Hippocampal formation (tissue), 2 donors: ENCODE data around the gene TPPP3.
"Not testable (repeated sequence)": the region's sequence is repeated elsewhere in the genome, so short reads cannot be mapped to it uniquely, and the experiment has no call there.

Experiments
- DNase-seq, 2 donors: peaks; one replicate each; lab custom pipeline; 2025; lab: John Stamatoyannopoulos, UW

TPPP3 gene

GRCh38 chr16:67390816-67391423, 2.4 kb downstream of the TPPP3 start:
- DNase-seq: no peak

DNA sequence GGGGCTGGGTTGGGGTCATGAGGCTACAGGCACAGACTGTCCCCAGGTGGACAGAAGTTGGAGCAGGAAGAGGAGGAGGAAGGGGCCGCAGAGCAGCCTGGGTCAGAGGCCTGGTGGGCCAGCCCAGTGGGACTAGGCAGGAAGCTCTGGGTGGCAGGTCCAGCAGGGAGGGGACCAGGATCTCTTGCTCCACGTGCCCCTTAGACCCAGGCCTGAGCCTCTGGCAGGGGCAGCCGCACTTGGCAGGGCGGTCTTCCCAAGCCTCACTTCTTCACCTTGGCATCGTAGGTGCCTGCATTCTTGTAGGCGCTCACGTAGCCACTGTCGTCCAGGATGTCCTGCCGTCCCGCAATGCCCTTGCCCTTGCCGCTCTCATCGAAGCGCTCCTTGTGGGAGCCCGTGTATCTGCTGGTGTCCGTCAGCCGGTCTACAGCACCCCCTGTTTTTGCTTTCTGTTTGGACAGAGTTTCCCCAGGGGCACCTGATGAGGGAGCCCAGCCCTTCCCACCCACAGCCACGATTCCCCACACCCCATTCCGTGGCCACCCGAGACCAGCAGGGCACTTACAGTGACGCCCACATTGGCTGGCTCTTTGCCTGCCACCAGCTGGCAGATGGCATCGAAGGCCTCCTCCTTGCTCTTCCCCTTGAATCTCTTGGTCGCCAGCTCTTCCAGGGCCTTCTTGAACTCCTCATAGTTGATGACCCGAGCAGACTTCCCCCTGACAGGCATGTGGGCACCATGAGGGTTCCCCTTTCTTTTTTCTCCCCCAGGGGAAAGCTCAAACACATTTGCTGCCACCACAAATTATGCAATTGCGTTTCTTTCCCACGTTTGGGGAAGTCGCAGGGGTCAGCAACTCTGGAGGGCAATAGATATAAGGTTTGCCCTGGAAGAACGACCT, 3.1 kb downstream of the TPPP3 start:
- peak; percentile 61 to 65 for DNase-seq

GRCh38 chr16:67388591-67388990, 4.7 kb downstream of the TPPP3 start:
- DNase-seq: no peak

DNA sequence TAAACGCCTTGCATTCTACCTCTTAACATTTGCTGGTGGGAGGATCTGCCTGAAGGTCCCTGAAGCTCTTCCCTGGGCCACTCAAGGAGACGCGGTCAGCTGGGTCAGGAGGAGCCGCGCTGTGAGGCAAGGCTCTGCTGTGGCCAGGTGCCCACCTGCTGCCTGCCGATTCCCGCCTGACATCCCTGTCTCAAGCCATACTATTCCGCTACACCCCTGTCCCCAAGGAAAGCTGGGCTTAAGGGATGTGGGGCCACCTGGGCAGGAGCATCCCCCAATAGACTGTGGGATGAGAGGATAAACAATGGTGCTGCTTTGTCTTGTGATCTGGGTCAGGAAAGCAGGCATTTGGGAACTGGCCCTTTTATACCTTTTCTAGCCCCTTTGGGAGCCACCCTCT, 5.1 kb downstream of the TPPP3 start:
- DNase-seq: no peak

DNA sequence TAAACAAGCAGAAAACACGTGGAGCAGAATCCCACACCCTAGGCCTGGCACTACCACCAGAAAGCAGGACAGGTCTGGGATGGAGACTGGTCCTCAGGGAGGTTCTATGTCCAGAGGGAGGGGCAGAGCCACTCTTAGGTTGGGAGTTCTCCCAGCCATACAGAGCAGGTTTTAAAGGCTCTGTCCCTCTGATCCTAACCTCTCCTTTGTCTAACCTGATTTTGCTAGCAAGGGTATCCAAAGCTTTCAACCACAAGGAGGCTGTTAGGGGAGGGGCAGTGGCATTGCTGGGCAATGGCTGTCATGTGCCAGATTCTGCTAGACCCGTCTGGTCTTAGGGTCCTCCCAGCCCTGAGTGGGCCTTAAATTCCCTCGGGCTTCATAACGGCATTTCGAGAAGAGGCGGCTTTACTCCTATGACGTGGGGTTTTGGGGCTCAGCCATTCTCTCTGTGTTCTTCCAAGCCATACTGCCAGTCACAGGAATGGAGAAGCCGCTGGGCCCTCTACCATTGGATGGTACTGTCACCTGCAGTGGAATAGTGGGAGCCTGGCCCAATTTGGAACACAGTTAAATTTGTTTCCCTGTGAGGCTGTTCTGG, 5.7 kb downstream of the TPPP3 start:
- no peak for DNase-seq

- no peak for DNase-seq
Observed at GRCh38 chr16:67386861-67387455, 6.3 kb downstream of the TPPP3 start.

- DNase-seq: no peak
Observed at GRCh38 chr16:67384778-67385510, 8.4 kb downstream of the TPPP3 start.

GRCh38 chr16:67383284-67383683, 10.0 kb downstream of the TPPP3 start:
- no peak for DNase-seq

DNA sequence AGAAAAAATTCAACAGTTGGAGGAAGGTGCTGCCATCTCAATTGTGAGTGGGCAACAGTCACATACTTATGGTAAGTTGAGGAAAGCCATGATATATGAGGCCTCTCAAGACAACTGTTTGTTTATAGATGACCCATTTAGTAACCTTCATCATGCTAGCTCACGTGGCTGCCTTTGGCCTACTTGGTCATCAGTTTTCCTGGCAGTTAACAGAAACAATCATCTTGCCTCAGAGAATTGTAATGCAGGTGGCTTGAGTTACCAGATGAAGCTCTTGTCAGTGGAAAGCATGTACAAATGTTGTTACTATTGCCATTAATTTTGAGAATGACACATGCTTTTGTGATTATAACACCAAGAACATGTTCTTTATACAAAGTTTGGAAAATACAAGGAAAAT, 14.7 kb downstream of the TPPP3 start:
- DNase-seq: no peak

- DNase-seq: not testable (repeated sequence)
Observed at GRCh38 chr16:67376012-67376411, 17.3 kb downstream of the TPPP3 start.

GRCh38 chr16:67372664-67373063, 20.6 kb downstream of the TPPP3 start:
- DNase-seq: peak in 1 of 2 donors; percentile 57

GRCh38 chr16:67370661-67371060, 22.6 kb downstream of the TPPP3 start:
- no peak for DNase-seq

- no peak for DNase-seq
Observed at GRCh38 chr16:67364600-67365235, 28.6 kb downstream of the TPPP3 start.

- no peak for DNase-seq
Observed at GRCh38 chr16:67361038-67361437, 32.3 kb downstream of the TPPP3 start.

GRCh38 chr16:67359540-67360269, 33.6 kb downstream of the TPPP3 start:
- DNase-seq: not testable (repeated sequence)

DNA sequence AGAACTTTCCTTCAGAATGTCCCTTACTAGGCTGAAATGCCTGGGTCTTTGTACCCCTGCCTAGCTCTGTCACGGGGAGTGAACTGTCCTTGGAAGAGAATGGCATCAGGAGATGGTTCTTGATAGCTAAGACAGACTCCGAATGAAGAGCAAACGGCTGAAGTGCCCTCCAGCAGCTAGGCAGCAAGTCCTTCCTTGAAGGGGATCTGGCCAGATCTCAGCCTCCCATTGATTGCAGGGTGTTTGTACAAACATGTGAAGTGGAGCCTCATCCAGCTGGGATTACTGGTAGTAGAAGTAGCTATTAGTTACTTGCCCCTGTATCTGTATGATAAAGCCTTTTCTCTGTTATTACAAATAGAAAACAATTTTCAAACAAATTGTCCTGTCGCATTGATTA, 35.7 kb downstream of the TPPP3 start:
- DNase-seq: no peak

GRCh38 chr16:67356396-67356795, 36.9 kb downstream of the TPPP3 start:
- DNase-seq: no peak

DNA sequence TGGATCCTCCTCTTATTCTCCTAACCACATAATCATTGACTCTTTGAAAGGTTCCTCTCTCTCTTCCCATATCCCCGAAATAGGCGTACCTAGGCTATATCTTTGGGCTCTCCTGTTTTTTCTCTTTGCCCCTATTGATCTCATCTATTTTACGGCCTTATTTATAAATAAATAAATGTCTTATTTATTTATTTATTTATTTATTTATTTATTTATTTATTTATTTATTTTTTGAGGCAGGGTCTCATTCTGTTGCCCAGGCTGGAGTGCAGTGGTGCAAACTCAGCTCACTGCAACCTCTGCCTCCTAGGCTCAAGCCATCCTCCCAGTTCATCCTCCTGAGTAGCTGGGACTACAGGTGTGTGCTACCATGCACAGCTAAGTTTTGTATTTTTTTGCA, 40.8 kb downstream of the TPPP3 start:
- DNase-seq: not testable (repeated sequence)

DNA sequence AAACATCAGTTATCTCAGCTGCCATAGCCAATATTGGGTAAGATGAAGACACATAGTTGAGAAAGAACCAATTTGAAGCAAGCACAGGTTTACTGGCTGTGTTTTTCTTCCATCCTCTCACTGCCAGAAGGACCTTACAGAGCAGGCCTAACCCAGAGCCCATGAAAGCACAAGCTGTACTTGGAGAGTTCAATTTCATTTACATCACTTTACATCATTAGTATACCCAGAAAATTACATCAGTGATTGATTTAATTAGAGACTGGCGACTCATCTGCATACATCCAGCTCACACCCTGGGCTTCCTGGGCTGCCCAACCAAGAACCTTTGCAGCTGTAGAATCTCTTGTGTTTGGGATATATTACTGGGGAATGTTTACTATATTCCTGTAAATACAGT, 43.0 kb downstream of the TPPP3 start:
- DNase-seq: no peak

- DNase-seq: no peak
Observed at GRCh38 chr16:67349172-67349571, 44.1 kb downstream of the TPPP3 start.

- DNase-seq: no peak
Observed at GRCh38 chr16:67346341-67346740, 47.0 kb downstream of the TPPP3 start.
